ENCODE data around the gene MEIS1. TPM values are rescaled to one million over a fixed set of nuclear protein-coding genes. Genes with fewer than 3 reads are reported as not detected.

Gene MEIS1
- total RNA-seq, 1 experiment from 2014 or later, result 4.1 TPM

- Histone ChIP-seq H3K27me3 (ENCODE audit: low read length) (no peaks in the 10 kb centered on the region), H4K20me1 (ENCODE audit: low read length) (no peaks in the 10 kb centered on the region), H3K4me3 (ENCODE audit: low read length) (no peak overlapping the region), H3K9me2 (replicated peaks; ENCODE audit: low read length) (no peaks in the 10 kb centered on the region), H3K9me3 (ENCODE audit: low read length) (no peaks in the 10 kb centered on the region), H3K27ac (ENCODE audit: low read length) (no peak overlapping the region), H3K4me1 (ENCODE audit: insufficient read depth, low read length) (peaks cover 9% of the 10 kb centered on the region), H3K79me2 (ENCODE audit: low read length) (no peaks in the 10 kb centered on the region), H3F3A (ENCODE audit: low read length, unreplicated experiment) (no peaks in the 10 kb centered on the region), H3K4me2 (ENCODE audit: low read length) (0 out of 2 replicates have a peak overlapping the region, but pooled peaks have one; percentile 21), H2AFZ (ENCODE audit: low read length) (no peak overlapping the region), H3K9ac (ENCODE audit: low read length) (no peak overlapping the region), H3K36me3 (ENCODE audit: low read depth, low read length) (no peaks in the 10 kb centered on the region)
- ATAC-seq, result peak; percentile 29
- ChIA-PET CTCF (no interaction called here), POLR2A (ENCODE audit: unreplicated experiment) (no interaction called here)
- peak; percentile 66 for DNase-seq
- intact Hi-C loops (cut with micrococcal nuclease), result no loop called here
- BruUV-seq (replicated peaks), result no TSS peak
- TF ChIP-seq EZH2phosphoT487 (IDR thresholded peaks at IDR 0.05; ENCODE audit: borderline replicate concordance, low read length) (no peak), CTCF (conservative IDR thresholded peaks at IDR 0.05; ENCODE audit: low read depth, low read length) (no peak), EZH2 (IDR thresholded peaks at IDR 0.05; ENCODE audit: low read length, unreplicated experiment) (no peak)
Measured at GRCh38 chr2:66509326-66509811, 74.4 kb downstream of the MEIS1 start.

- Histone ChIP-seq H4K20me1 (ENCODE audit: low read length) (no peaks in the 10 kb centered on the region), H3K27me3 (ENCODE audit: low read length) (no peaks in the 10 kb centered on the region), H3K9ac (ENCODE audit: low read length) (no peak overlapping the region), H3F3A (ENCODE audit: low read length, unreplicated experiment) (no peaks in the 10 kb centered on the region), H3K79me2 (ENCODE audit: low read length) (no peaks in the 10 kb centered on the region), H3K9me2 (replicated peaks; ENCODE audit: low read length) (no peaks in the 10 kb centered on the region), H3K9me3 (ENCODE audit: low read length) (no peaks in the 10 kb centered on the region), H3K4me3 (ENCODE audit: low read length) (no peak overlapping the region), H3K27ac (ENCODE audit: low read length) (no peak overlapping the region), H3K36me3 (ENCODE audit: low read depth, low read length) (no peaks in the 10 kb centered on the region), H3K4me2 (ENCODE audit: low read length) (no peak overlapping the region), H3K4me1 (ENCODE audit: insufficient read depth, low read length) (peaks cover 9% of the 10 kb centered on the region), H2AFZ (ENCODE audit: low read length) (no peak overlapping the region)
- DNase-seq, result no peak
- TF ChIP-seq EZH2 (IDR thresholded peaks at IDR 0.05; ENCODE audit: low read length, unreplicated experiment), result no peak
- TF ChIP-seq CTCF (conservative IDR thresholded peaks at IDR 0.05; ENCODE audit: low read depth, low read length), result no peak
- TF ChIP-seq EZH2phosphoT487 (IDR thresholded peaks at IDR 0.05; ENCODE audit: borderline replicate concordance, low read length), result no peak
- POLR2A ChIA-PET (ENCODE audit: unreplicated experiment), result no interaction called here
- intact Hi-C loops (cut with micrococcal nuclease), result no loop called here
- CTCF ChIA-PET, result no interaction called here
- ATAC-seq, result no peak
- no TSS peak for BruUV-seq (replicated peaks)
Measured at GRCh38 chr2:66512626-66513025, 77.7 kb downstream of the MEIS1 start.

GRCh38 chr2:66515743-66516142, 80.8 kb downstream of the MEIS1 start:
- CTCF ChIA-PET, result no interaction called here

More at GRCh38 chr2:66515743-66516142, 80.8 kb downstream of the MEIS1 start:
- Histone ChIP-seq H3K4me3 (ENCODE audit: low read length) (no peak overlapping the region), H3K27me3 (ENCODE audit: low read length) (no peaks in the 10 kb centered on the region), H3K36me3 (ENCODE audit: low read depth, low read length) (no peaks in the 10 kb centered on the region), H3K27ac (ENCODE audit: low read length) (no peak overlapping the region), H3K9me3 (ENCODE audit: low read length) (no peaks in the 10 kb centered on the region), H3K4me1 (ENCODE audit: insufficient read depth, low read length) (no peaks in the 10 kb centered on the region), H3K9me2 (replicated peaks; ENCODE audit: low read length) (no peaks in the 10 kb centered on the region), H4K20me1 (ENCODE audit: low read length) (no peaks in the 10 kb centered on the region), H3K79me2 (ENCODE audit: low read length) (no peaks in the 10 kb centered on the region), H3F3A (ENCODE audit: low read length, unreplicated experiment) (no peaks in the 10 kb centered on the region), H3K9ac (ENCODE audit: low read length) (no peak overlapping the region), H3K4me2 (ENCODE audit: low read length) (no peak overlapping the region), H2AFZ (ENCODE audit: low read length) (no peak overlapping the region)
- POLR2A ChIA-PET (ENCODE audit: unreplicated experiment), result no interaction called here
- no peak for ATAC-seq
- no TSS peak for BruUV-seq (replicated peaks)
- TF ChIP-seq EZH2phosphoT487 (IDR thresholded peaks at IDR 0.05; ENCODE audit: borderline replicate concordance, low read length), result no peak
- no peak for TF ChIP-seq CTCF (conservative IDR thresholded peaks at IDR 0.05; ENCODE audit: low read depth, low read length)
- no peak for TF ChIP-seq EZH2 (IDR thresholded peaks at IDR 0.05; ENCODE audit: low read length, unreplicated experiment)
- DNase-seq, result no peak
- intact Hi-C loops (cut with micrococcal nuclease), result no loop called here
